ENCODE data around the gene FAAP20.

Gene FAAP20

DNA sequence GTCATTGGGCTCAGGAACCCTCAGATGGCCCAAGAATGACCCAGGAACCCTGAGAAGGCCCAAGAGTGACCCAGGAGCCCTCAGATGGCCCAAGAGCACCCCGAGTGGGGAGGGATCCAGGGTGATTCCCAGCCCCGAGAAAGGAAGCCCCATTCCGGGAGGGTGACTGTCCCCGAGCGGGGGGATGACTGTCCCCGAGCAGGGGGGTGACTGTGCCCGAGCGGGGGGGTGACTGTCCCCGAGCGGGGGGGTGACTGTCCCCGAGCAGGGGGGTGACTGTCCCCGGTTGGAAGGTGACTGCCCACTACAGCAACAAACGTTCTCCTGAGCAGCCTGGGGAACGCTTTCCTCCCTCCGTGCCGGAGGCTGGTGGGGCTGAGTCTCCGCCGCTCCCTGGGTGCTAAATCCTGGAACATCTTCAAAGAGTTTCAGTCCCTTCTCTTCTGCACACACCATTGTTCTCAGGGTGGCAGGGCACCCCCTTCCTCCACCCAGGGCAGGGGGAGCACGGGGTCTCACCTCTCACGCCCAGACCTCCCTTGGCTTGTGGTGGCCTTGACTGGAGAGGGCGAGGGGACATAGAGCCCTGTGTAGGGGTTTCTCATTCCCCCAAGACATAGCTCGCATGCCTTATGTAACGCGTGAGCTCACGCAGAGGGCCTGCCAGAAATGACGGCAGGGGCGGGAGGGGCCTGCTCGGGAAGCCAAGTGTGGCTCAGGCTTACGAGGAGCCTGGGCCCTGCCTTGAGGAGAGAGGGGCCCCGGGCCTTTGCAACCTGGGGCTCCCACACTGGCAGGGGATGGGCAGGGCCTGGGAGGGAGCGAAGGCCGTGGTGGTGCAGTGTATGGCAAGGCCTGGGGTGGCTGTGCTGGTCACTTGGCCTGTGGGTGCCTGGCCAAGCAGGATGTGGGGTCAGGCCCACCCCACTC, 19.3 kb upstream of the FAAP20 start:
- DNase-seq (ENCODE audit: low spot score), result no peak
- TF ChIP-seq CTCF (IDR thresholded peaks at IDR 0.05; ENCODE audit: extremely low read depth, missing control alignments), result no peak

DNA sequence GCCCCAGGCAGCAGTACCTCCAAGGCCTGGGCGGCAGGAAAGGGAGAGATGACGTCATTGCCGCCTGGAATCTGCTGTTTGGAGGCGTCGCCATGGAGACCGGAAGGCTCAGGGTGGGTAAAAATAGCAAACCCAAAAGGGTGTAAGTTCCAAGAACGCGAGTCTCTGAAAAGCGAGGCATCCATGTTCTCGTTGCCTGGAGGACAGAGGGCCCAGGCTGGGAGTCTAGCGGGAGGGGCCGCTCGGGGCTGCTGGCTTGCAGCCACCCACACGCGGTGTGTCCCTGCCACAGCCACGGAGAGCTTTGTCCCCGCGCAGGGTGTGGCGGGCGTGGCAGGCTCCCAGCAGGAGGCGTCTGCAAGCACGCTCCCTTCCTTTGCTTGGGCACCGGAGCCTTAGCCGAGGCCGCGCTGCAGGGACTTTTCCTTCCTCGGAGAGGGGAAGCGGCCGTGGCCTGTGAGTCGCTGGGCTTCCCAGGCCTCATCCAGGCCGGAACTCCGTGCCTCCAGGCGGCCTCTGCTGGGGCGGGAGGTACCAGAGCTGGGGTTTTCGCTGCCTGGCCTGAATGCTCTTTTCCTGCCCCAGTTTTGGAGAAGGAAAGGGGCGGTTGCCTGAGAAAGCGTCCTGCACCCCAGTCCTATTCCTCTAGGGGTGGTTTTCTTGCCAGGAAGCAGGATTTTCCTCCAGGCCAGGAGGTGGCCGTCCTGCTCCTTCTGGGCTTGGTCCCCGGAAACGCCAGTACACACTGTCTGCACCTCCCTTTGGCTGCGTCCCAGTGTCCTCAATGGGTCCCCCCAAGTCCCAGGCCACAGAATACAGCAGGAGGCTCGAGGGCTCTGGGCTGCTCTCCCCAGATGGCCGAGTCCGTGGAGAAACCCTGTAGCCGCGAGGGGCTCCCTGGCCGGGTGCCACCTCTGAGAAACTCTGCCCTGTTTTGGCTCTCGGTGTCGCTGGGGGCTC, 18.2 kb upstream of the FAAP20 start:
- DNase-seq (ENCODE audit: low spot score), result peak; percentile 58

GRCh38 chr1:2212274-2212531, 17.6 kb upstream of the FAAP20 start:
- DNase-seq (ENCODE audit: low spot score), result no peak
- no peak for TF ChIP-seq CTCF (IDR thresholded peaks at IDR 0.05; ENCODE audit: extremely low read depth, missing control alignments)

More for the DNA sequence above, 18.2 kb upstream of the FAAP20 start:
- TF ChIP-seq CTCF (IDR thresholded peaks at IDR 0.05; ENCODE audit: extremely low read depth, missing control alignments), result peak; percentile 2

DNA sequence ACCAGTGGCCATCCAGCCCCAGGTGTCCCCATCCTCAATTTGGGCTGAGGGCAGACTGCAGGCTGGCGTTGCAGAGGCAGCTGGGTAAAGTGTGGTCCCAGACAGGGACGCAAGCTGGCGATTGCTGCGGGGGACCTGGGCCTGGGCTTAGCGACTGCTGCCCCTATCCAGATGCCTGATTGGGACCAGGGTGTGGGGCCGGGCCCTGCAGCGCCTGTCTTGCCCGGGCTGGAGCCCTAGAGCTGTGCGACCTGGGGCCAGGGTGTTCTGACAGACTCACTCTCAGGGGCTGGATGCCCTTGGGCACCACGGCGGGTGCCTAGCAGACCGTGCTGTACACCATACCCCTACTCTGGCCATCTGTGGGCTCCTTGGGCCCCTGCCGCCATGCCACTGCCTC, 16.2 kb upstream of the FAAP20 start:
- TF ChIP-seq CTCF (IDR thresholded peaks at IDR 0.05; ENCODE audit: extremely low read depth, missing control alignments), result no peak
- DNase-seq (ENCODE audit: low spot score), result no peak

DNA sequence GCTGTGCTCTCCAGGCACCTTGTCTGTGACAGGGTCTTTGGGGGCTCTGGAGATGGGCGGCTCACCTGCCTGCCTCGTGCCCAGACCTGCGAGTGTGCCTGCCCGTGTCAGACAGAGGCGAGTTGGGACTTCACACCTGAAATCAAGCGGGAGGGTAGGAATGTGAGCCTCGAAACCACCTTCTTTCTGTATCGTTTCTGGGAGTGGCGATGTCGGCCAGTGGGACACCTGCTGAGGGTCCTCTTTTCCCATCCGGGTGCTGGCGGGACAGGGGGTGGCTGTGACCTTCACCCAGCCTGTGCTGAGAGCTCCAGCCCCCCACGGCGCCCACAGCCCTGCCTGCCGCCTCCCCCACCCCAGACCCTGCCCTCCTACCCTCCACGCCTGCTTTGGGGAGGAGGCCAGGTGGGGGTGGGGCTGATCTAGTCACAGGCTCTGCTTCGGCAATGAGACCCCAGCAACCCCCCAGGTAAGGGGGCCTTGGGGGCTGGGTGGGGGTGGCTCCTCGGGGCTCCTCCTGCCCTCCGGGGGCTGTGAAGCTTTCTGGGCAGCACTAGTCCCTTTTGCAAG, 15.6 kb upstream of the FAAP20 start:
- no peak for TF ChIP-seq CTCF (IDR thresholded peaks at IDR 0.05; ENCODE audit: extremely low read depth, missing control alignments)

DNA sequence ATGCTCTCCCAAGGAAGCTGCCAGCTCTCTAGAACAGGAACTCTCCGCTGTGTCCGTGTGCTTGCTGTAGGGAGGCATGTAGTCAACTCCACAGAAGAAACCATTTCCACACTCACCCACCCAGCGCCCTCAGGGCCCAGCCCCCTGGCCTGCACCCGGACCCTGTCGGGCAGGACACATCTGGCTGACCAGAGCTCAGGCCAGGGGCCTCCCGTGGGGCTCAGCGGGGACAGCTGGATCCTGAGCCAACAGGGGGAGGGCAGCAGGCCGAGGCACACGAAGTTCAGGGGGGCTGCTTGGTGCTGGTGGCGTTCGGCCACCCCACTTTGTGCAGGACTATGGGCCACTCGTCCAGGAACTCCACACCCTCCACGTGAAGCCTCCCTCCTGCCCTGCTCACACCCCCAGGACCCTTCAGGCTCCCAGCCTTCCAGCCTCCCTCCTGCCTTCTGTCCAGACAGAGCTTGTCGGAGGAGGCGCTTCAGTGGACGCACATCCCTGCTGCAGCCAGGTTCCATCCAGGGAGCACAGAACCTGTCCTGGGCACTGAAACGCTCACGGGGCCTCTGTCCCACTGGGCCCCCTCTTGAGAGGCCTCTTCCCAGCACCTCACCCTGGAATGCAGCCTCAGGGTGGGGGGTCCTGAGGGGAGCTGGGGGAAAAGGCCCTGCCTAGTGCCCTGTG, 15.0 kb upstream of the FAAP20 start:
- no peak for DNase-seq (ENCODE audit: low spot score)
- no peak for TF ChIP-seq CTCF (IDR thresholded peaks at IDR 0.05; ENCODE audit: extremely low read depth, missing control alignments)

More for the DNA sequence above, 15.6 kb upstream of the FAAP20 start:
- no peak for DNase-seq (ENCODE audit: low spot score)
